Adrenal gland (tissue), 12 donors: ENCODE data around the gene IL18RAP. TPM values are rescaled to one million over a fixed set of nuclear protein-coding genes. Genes with fewer than 3 reads are reported as not detected.

Source experiments
- DNase-seq, 7 donors: peaks; one replicate each; pipeline ENCODE4 v3.0.0-alpha.2; 2019 to 2020
- H3K27ac ChIP-seq, 5 donors: fragments of 200-600 bp; sonication (generic) in 4 of 5; 1 replicate in 3 of 5; 2 replicates in 2 of 5; pipeline versions ENCODE4 v1.5.1 to v1.8.0; 2016 to 2020; ENCODE audit warnings: mild to moderate bottlenecking in 1 of 5
- H3K27me3 ChIP-seq: fragments of 200-600 bp; 2 replicates; pipeline ENCODE4 v1.8.0; 2021
- H3K36me3 ChIP-seq, 2 donors: fragments of 200-600 bp; replicated peaks in 1 of 2; 1 replicate in 1 of 2; 2 replicates in 1 of 2; pipeline versions ENCODE4 v1.5.1 to v1.8.0; 2018 to 2022
- H3K4me1 ChIP-seq, 2 donors: fragments of 200-600 bp; replicated peaks in 1 of 2; 1 replicate in 1 of 2; 2 replicates in 1 of 2; pipeline versions ENCODE4 v1.5.1 to v1.8.0; 2018 to 2021
- H3K4me3 ChIP-seq, 4 donors: fragments of 200-600 bp; sonication (generic) in 3 of 4; one replicate each; pipeline ENCODE4 v1.5.1; 2016 to 2018
- H3K9me3 ChIP-seq, 3 donors: fragments of 200-600 bp; sonication (generic) in 1 of 3; replicated peaks in 1 of 3; 1 replicate in 2 of 3; 2 replicates in 1 of 3; pipeline versions ENCODE4 v1.5.1 to v1.8.0; 2016 to 2021
- POLR2A ChIP-seq, 2 donors: fragments of 450-650 bp; IDR thresholded peaks; one replicate each; pipeline ENCODE4 v1.6.1; 2017; ENCODE audit warnings: antibody characterized with exemption in 2 of 2, mild to moderate bottlenecking in 2 of 2, moderate library complexity in 1 of 2
- WGBS, 4 donors: extraction: QIAGEN DNeasy Blood & Tissue Kit in 2 of 4; methylation state at CpG; one replicate each; pipeline versions ENCODE4 v1.1.5 to v1.1.7; 2013 to 2017; 5-methylcytosine and 5-hydroxymethylcytosine counted together
- intact Hi-C, 2 donors: fragments of 100-400 bp; cut with DNase I; formaldehyde crosslinking; loops; one replicate each; pipeline versions ENCODE4 v1.14.1 to v1.15.0; 2022 to 2023
- polyA plus RNA-seq, 3 donors: library from polyadenylated mRNA; stranded (reverse); fragments of 200-250 nt in 2 of 3; fragments of 350-450 nt in 1 of 3; fragmentation: Illumina TruSeq in 1 of 3; extraction: RNeasy Lipid Tissue Mini Kit (QIAGEN cat#74804) in 1 of 3; gene quantifications; one replicate each; pipeline ENCODE4 v1.2.3, GENCODE V29; 2013 to 2014
- total RNA-seq, 9 donors: library from RNA; depleted of rRNA in 4 of 9; stranded (reverse); fragments of >200 nt in 4 of 9; fragments of 120-200 nt in 1 of 9; fragmentation: NEBNext Ultra II Directional in 1 of 9; extraction: Animal tissue kit (Norgen Biotek cat#: 25700) in 1 of 9; gene quantifications; one replicate each; pipeline versions ENCODE4 v1.1.0 to v1.2.4, GENCODE V29; 2013 to 2023
- TF ChIP-seq, protein P1 (sequence below), 6 experiments: fragments of 450-650 bp in 4 of 6; fragments of 200-600 bp in 2 of 6; sonication (generic) in 1 of 6; IDR thresholded peaks; 1 replicate in 5 of 6; 2 replicates in 1 of 6; pipeline versions ENCODE4 v1.5.1 to v1.8.0; 2016 to 2021; ENCODE audit warnings: antibody characterized with exemption in 6 of 6, mild to moderate bottlenecking in 2 of 6, moderate library complexity in 1 of 6
- donor health status: healthy with polysubstance abuse.
- donor health status: Bipolar disorder and iron deficiency.
- donor health status: DM: yes; HTN: yes; CAD: no.
- donor health status: DM: no; HTN: no; CAD: no.
- donor health status: DM: no; HTN: no; CAD: no.
- donor health status: DM: yes; HTN: yes; CAD: no.

Gene IL18RAP
- total and polyA plus RNA-seq, 12 donors = 0.14 to 1.4 (median 0.29) TPM; not detected in 1

DNA sequence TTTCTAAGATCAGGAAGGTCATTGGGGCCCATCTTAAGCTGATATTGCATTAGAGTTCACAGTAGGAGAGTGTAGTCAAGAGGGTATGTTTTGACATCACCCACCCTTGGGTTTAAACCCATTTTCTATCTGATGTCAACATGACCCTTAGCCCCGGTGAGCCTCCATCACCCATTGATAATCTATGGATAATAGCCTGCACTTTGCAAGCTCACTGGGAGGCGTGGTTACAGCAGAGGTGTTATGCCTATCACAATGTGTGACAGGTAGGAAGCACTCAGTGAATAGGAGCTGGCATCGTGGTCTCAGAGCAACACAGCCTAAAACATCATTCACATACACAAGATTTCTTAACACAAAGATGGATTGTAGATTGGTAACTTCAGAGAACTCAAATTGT lies 21.3 kb downstream of the IL18RAP start:
- Histone ChIP-seq H3K27ac (no peak overlapping the region), H3K9me3 (no peaks in the 10 kb centered on the region), H3K27me3 (no peaks in the 10 kb centered on the region), H3K4me1 (no peaks in the 10 kb centered on the region), H3K4me3 (no peak overlapping the region), H3K36me3 (no peaks in the 10 kb centered on the region)
- no peak for DNase-seq
- intact Hi-C loops = loop anchor here in 1 of 2 donors (10.0 kb wide), 2 partner anchors 199 to 569 kb away; no protein-coding TSS in a partner anchor
- TF ChIP-seq, protein P1, sequence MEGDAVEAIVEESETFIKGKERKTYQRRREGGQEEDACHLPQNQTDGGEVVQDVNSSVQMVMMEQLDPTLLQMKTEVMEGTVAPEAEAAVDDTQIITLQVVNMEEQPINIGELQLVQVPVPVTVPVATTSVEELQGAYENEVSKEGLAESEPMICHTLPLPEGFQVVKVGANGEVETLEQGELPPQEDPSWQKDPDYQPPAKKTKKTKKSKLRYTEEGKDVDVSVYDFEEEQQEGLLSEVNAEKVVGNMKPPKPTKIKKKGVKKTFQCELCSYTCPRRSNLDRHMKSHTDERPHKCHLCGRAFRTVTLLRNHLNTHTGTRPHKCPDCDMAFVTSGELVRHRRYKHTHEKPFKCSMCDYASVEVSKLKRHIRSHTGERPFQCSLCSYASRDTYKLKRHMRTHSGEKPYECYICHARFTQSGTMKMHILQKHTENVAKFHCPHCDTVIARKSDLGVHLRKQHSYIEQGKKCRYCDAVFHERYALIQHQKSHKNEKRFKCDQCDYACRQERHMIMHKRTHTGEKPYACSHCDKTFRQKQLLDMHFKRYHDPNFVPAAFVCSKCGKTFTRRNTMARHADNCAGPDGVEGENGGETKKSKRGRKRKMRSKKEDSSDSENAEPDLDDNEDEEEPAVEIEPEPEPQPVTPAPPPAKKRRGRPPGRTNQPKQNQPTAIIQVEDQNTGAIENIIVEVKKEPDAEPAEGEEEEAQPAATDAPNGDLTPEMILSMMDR (IDR thresholded peaks at IDR 0.05) = no peak
- no peak for TF ChIP-seq POLR2A (IDR thresholded peaks at IDR 0.05)
- 78 to 95% (median 83%) methylated on average over 3 of the region's 3 CpGs for WGBS, 4 donors

DNA sequence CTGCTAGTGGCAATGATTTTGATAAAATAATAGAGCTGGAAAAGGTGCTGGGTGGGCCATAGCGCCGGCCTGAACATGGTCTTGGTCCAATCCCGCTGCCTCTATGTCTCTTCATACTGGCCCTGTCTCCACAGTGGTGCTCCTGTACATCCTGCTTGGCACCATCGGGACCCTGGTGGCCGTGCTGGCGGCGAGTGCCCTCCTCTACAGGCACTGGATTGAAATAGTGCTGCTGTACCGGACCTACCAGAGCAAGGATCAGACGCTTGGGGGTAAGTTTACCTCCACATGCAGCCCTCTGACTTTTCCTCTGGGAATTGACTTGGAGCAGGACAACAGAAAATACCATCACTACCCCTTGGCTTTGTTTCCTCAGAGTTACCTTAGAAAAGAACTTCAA lies 24.0 kb downstream of the IL18RAP start:
- intact Hi-C loops = loop anchor here (5.0 to 10.0 kb wide), 3 partner anchors 195 to 572 kb away; no protein-coding TSS in a partner anchor
- H3K27ac ChIP-seq = no peak overlapping the region
- no peak for DNase-seq
- H3K36me3 ChIP-seq = no peaks in the 10 kb centered on the region
- 80 to 95% (median 88%) methylated on average over 6 to 9 of the region's 9 CpGs for WGBS, 4 donors
- H3K4me1 ChIP-seq = no peaks in the 10 kb centered on the region
- peaks cover 2% of the 10 kb centered on the region for H3K27me3 ChIP-seq
- no peaks in the 10 kb centered on the region for H3K9me3 ChIP-seq
- TF ChIP-seq, protein P1 (IDR thresholded peaks at IDR 0.05) = no peak
- no peak for TF ChIP-seq POLR2A (IDR thresholded peaks at IDR 0.05)
- no peak overlapping the region for H3K4me3 ChIP-seq

DNA sequence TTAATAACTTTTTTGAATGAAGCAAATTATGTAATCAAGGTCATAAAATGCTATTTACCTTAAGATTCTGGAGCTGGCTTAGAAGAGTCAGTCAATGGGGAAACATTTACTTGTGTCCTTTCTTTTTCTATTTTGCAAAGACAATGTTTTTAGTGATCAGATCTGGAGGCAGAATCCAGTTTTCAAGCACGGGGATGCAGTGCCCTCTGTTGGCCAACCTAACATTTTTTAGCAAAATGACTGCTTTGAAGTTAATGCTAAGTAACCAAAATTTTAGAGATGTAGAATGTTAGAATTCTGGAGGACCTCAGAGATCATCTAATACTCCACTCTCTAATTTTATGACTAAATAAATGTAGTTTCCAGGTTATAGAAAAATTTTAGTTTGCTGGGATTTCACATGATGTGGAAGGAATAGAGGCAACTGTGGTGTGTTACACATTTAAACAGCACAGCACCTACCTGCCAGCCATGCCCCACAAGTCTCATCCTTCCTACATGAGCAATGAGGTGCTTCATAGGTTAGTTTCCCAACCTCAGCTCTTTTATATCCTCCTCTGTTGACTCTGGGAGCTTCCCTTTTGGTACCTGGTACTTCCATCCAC lies 26.5 kb downstream of the IL18RAP start:
- Histone ChIP-seq H3K4me3 (no peak overlapping the region), H3K27me3 (peaks cover 2% of the 10 kb centered on the region), H3K4me1 (no peaks in the 10 kb centered on the region), H3K36me3 (no peaks in the 10 kb centered on the region), H3K27ac (no peak overlapping the region), H3K9me3 (no peaks in the 10 kb centered on the region)
- intact Hi-C loops = loop anchor here (5.0 to 10.0 kb wide), 3 partner anchors 197 to 575 kb away; no protein-coding TSS in a partner anchor
- peak; percentile 32 to 68 (median 43) for DNase-seq
- 0% methylated on average over 1 of the region's 1 CpG for WGBS, 4 donors
- no peak for TF ChIP-seq POLR2A (IDR thresholded peaks at IDR 0.05)
- TF ChIP-seq, protein P1 (IDR thresholded peaks at IDR 0.05) = peak; percentile 45 to 70 (median 58)

DNA sequence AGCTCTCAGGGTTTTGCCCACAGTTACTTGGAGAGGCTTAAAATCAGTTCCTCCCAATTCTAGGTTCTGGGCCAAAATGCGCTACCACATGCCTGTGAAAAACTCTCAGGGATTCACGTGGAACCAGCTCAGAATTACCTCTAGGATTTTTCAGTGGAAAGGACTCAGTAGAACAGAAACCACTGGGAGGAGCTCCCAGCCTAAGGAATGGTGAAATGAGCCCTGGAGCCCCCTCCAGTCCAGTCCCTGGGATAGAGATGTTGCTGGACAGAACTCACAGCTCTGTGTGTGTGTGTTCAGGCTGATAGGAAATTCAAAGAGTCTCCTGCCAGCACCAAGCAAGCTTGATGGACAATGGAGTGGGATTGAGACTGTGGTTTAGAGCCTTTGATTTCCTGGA lies 29.0 kb downstream of the IL18RAP start:
- Histone ChIP-seq H3K27ac (no peak overlapping the region), H3K36me3 (no peaks in the 10 kb centered on the region), H3K27me3 (peaks cover 2% of the 10 kb centered on the region), H3K9me3 (no peaks in the 10 kb centered on the region), H3K4me1 (no peaks in the 10 kb centered on the region), H3K4me3 (no peak overlapping the region)
- TF ChIP-seq, protein P1 (IDR thresholded peaks at IDR 0.05) = no peak
- TF ChIP-seq POLR2A (IDR thresholded peaks at IDR 0.05) = no peak
- 61 to 69% (median 65%) methylated on average over 2 of the region's 2 CpGs; no CpG with 5 or more reads in 1 of the 4 donors for WGBS, 4 donors
- no peak for DNase-seq
- intact Hi-C loops = no loop called here
